ENCODE measurements around the gene ODAD4.

GRCh38 chr17:41905172-41905571, 25.2 kb upstream of the ODAD4 start:
- TF ChIP-seq CTCF (conservative IDR thresholded peaks at IDR 0.05) (no peak), ZFX (IDR thresholded peaks at IDR 0.05) (no peak)
